ENCODE results near the gene TRPV3.
"Not testable (repeated sequence)": the region's sequence is repeated elsewhere in the genome, so short reads cannot be mapped to it uniquely, and the experiment has no call there.

TRPV3 gene

DNA sequence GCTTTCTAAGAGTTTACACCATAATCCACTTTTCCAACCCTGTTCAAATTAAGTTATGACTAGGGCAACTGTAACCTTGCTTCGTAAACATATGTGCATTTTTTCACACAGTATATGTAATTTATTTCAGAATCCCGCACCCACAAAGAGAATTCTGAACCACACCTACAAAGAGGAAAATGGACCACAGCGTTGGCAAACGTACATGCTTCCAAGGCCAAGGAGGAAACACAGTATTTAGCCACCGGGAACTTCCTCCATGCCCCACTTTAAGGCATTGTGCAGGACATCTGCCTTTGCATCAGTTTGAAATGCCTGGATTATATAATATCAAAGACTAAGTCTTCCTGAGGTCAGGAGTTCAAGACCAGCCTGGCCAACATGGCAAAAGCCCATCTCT is 88.1 kb downstream of the TRPV3 start:
- DNase-seq, result no peak

DNA sequence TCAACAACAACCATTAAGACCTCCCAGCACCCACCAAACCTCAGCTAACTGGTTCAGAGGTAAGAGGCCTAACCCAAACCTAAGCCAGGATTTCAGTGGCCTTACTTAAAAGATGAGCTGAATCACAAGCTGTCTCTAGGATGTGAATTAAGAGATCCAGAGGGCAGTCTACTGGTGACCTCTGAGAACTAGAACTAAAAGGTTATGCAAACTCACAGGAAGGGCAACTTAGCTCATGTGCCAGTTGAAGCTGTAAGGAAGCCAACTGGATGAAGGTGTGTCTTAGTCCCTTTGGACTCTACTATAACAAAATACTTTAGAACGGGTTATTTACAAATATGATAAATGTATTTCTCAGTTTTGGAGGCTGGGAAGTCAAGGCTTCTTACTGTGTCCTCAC is 91.3 kb downstream of the TRPV3 start:
- DNase-seq, result not testable (repeated sequence)
